Measurements from ENCODE around the gene NFKBIE. TPM values are rescaled to one million over a fixed set of nuclear protein-coding genes. Genes with fewer than 3 reads are reported as not detected.

Gene NFKBIE
- total RNA-seq, 1 donor: 5.4 TPM

DNA sequence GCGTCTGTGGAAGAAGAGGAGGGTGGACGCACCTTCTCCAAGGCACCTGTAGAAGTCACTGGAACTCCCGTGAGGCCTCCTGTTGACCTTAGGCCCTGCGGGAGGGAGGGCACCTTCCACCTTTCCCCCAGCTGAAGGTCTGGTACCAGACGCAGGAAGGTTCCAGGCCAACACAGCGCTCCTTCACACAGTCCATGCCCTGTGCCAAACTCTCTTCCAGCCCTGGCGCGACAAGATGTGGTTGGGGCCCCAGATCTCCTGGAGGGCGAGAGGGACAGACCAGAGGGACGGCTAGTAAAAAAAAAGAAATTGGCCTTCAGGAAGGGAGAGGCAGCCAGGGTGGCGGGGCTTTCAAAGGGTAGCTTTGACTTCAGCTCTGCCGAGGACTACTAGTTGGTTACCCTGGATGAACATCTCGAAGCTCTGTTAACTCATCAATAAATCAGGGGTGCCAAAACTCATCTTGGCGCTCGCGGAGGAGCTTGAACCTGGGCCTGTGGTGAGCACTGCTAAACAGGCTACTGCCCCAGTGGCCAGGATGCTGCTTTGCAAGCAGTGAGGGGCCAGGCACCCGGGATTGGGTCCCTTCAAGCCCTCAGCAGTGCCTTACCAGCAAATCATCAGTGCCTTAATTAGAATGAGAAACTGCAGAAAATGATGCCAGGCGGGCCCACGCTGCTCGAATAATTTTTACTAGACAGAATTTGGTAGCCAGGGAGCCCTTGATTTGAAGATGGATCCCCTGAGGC lies 32.9 kb upstream of the NFKBIE start:
- no peak overlapping the region for H3K4me3 ChIP-seq (ENCODE audit: low read depth, low read length)
- TF ChIP-seq, protein P1, sequence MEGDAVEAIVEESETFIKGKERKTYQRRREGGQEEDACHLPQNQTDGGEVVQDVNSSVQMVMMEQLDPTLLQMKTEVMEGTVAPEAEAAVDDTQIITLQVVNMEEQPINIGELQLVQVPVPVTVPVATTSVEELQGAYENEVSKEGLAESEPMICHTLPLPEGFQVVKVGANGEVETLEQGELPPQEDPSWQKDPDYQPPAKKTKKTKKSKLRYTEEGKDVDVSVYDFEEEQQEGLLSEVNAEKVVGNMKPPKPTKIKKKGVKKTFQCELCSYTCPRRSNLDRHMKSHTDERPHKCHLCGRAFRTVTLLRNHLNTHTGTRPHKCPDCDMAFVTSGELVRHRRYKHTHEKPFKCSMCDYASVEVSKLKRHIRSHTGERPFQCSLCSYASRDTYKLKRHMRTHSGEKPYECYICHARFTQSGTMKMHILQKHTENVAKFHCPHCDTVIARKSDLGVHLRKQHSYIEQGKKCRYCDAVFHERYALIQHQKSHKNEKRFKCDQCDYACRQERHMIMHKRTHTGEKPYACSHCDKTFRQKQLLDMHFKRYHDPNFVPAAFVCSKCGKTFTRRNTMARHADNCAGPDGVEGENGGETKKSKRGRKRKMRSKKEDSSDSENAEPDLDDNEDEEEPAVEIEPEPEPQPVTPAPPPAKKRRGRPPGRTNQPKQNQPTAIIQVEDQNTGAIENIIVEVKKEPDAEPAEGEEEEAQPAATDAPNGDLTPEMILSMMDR (IDR thresholded peaks at IDR 0.05; ENCODE audit: insufficient read depth, low read length): no peak
- no peak for DNase-seq (ENCODE audit: low read depth)

DNA sequence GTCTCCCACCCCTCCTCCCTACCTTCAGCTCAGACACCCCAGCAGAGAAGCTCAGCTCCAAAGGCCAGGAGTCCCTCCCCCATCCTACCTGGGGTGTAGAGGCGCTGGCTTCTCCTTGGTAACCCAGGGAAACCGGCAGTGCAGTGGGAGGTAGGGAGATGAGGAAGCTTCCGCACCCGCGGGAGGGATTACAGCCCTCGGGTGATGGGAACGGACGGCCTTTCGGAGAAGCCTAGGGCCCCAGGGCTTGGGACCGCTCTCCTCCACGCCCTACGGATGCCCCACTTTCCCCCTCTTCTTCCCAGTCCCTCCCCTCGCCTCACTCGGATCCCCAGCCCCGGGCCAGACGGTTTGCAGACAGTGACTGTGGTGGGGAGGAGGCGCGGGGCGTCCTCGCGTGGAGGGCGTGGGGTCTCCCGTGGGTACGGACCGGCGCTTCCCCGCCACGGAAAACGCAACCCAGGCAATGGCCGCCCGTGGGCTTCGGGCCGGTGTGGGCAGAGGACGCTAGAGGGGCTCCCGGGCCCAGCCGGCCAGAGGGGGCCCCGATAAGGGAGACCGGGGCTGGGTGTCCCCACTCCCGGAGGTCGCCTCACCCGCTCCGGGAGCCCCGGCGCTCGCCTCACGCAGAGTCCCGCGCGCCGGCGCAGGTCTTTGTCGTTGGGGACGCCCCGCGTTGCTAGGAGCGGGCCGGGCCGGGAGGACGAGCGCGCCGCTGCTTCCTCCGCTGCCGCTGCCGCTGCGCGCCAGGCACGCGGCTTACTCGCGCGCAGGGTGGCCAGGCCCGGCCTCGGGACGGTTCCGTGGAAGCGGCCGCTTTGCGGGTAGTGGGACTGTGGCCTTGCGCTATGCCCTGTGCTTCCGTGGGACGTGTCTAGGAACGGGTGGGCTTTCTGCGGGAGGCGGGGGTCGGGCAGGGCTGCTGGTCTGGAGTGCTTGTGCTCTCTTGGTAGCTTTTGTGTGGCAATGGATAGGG lies 32.0 kb upstream of the NFKBIE start:
- H3K4me3 ChIP-seq (ENCODE audit: low read depth, low read length): peak overlapping the region; percentile 50
- DNase-seq (ENCODE audit: low read depth): peak; percentile 7
- TF ChIP-seq, protein P1 (IDR thresholded peaks at IDR 0.05; ENCODE audit: insufficient read depth, low read length): no peak

DNA sequence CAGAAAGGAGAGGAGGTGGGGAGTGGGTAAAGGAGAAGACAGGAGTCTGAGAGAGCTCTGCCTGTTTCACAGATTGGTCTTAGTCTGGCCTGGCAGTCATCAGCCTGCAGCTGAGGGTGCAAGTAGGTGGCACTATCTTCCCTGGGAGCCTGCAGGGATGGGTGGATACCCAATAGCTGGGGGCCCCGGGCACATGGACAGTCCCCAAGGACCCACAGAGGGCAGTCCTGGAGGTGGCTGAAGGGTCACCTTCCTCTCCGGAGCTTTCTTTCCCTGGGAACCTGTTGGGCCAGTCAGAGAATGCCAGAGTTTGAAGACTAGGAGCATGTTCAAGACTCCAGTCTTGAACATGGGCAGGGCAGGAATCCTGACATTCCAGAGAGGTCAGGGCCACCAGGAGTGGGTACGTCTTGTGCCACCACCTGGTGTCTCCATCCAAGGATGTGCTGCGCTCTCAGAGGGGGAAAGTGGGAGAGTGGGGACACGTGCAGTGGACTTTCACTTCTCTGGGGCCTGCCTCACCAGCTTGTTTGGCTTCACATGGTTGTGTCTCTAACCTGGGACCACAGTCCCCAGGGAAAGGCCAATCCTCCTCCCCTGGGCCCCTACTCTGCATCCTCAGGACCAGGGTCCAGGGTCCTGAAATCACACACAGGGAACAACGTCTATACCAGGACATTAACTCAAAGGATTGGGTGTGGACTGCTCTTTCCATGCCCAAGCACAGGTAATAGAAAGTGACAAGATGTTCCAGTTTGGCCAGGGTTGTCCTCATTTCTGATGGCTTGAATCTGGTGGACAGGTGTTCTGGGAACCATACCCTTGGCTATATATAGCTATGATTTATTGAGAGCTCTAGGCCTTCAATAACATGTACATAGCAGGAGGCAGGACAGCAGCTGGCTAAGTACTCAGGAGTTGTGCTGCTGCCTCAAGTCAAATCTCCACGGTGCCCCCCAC lies 29.8 kb upstream of the NFKBIE start:
- no peak overlapping the region for H3K4me3 ChIP-seq (ENCODE audit: low read depth, low read length)
- TF ChIP-seq, protein P1 (IDR thresholded peaks at IDR 0.05; ENCODE audit: insufficient read depth, low read length): no peak
- DNase-seq (ENCODE audit: low read depth): no peak

DNA sequence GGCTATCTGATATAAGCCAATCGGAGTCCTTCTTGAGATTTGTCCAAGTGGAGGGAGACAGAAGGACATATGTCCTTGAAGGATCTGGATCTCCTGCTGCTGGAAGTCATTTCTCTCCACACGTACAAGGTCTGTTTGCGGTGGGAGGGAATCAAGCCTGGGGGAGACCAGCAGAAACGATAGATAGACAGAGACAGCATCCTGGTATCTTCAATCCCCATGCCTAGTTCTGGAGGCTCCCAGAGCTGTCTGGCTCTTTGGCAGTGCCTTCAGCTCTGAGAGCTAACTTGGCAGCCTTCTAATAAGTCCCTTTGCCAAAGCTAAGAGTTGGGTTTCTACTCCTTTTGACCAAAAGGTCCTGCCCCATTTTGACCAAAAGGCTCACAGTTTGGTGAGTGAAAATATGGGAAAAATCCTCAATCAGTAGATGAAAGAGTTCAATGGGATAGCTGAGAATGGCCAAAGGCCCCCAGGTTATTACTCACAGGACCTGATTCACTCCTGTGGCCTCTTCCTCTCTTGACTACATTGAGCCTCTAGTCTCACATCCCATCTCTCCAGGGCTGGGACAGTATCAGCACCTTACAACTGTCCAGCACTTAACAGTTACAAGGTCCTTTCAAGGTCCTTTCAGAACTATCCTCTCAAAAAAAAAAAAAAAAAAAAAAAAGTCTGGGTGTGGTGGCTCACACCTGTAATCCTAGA lies 27.5 kb upstream of the NFKBIE start:
- TF ChIP-seq, protein P1 (IDR thresholded peaks at IDR 0.05; ENCODE audit: insufficient read depth, low read length): no peak
- H3K4me3 ChIP-seq (ENCODE audit: low read depth, low read length): no peak overlapping the region
- no peak for DNase-seq (ENCODE audit: low read depth)

DNA sequence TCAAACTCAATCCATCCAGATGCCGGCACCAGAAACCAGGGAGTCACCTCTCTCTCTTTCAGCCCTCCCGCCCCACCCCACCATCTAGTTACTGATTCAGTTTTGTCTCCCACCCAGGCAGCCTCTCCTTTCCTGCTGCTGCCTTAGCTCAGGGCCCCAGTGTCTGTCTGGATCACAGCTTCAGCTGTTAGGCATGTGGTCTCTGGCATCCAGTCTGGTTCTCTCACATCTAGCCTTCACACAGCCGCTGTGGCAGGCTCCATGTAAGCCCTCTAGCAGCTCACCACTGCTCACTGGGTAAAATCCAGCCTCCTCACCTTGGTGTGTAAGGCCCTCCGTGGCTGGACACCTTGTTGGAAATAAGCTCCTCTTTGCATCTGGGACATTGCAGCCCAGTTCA lies 26.5 kb upstream of the NFKBIE start:
- DNase-seq (ENCODE audit: low read depth): no peak
- H3K4me3 ChIP-seq (ENCODE audit: low read depth, low read length): no peak overlapping the region
- TF ChIP-seq, protein P1 (IDR thresholded peaks at IDR 0.05; ENCODE audit: insufficient read depth, low read length): no peak
